Spleen (tissue), 7 donors: ENCODE data around the gene SDK2.

ENCODE experiments used
- POLR2AphosphoS5 ChIP-seq, 3 donors: sonication (generic); formaldehyde crosslinking; IDR thresholded peaks; one replicate each; pipeline ENCODE4 v1.5.1; 2017; ENCODE audit warnings: antibody characterized with exemption in 3 of 3
- TF ChIP-seq, protein P1 (sequence below), 11 experiments: fragments of 200-600 bp in 7 of 11; fragments of 450-650 bp in 4 of 11; sonication (generic) in 4 of 11; IDR thresholded peaks in 8 of 11; conservative IDR thresholded peaks in 3 of 11; 1 replicate in 7 of 11; 2 replicates in 4 of 11; pipeline versions ENCODE4 v1.4.0 to v1.8.0; 2016 to 2021; ENCODE audit warnings: antibody characterized with exemption in 11 of 11, inconsistent platforms in 4 of 11, mild to moderate bottlenecking in 1 of 11
- donor health status: DM: no; HTN: no; CAD: no; lungs with moderate emphysema.
- donor health status: DM: no; HTN: no; CAD: no.
- donor health status: DM: no; HTN: no; CAD: no.

DNA sequence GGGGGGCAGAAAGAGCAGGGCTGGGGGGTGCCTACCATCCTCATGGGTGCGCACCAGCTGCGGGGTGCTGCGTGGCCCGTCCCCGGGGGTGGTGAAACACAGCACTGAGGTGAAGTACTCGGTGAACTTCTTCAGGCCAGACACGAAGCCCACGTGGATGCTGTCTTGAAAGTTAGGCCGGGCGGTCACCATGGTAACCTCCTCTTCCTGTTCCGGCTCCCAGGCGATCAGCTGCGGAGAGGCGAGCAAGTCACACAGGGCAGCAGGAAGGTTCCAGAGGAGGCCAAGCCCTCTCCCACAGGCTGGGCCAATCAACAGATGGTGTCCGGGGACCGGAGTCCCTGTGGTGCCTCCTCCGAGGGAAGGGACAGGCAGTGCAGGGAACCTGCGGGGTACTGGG, 242.3 kb downstream of the SDK2 start:
- TF ChIP-seq POLR2AphosphoS5 (IDR thresholded peaks at IDR 0.05) = no peak
- TF ChIP-seq, protein P1, sequence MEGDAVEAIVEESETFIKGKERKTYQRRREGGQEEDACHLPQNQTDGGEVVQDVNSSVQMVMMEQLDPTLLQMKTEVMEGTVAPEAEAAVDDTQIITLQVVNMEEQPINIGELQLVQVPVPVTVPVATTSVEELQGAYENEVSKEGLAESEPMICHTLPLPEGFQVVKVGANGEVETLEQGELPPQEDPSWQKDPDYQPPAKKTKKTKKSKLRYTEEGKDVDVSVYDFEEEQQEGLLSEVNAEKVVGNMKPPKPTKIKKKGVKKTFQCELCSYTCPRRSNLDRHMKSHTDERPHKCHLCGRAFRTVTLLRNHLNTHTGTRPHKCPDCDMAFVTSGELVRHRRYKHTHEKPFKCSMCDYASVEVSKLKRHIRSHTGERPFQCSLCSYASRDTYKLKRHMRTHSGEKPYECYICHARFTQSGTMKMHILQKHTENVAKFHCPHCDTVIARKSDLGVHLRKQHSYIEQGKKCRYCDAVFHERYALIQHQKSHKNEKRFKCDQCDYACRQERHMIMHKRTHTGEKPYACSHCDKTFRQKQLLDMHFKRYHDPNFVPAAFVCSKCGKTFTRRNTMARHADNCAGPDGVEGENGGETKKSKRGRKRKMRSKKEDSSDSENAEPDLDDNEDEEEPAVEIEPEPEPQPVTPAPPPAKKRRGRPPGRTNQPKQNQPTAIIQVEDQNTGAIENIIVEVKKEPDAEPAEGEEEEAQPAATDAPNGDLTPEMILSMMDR (IDR thresholded peaks at IDR 0.05 in 8 of 11, conservative IDR thresholded peaks at IDR 0.05 in 3 of 11) = no peak
